ENCODE measurements around the gene MRPS27.

DNA sequence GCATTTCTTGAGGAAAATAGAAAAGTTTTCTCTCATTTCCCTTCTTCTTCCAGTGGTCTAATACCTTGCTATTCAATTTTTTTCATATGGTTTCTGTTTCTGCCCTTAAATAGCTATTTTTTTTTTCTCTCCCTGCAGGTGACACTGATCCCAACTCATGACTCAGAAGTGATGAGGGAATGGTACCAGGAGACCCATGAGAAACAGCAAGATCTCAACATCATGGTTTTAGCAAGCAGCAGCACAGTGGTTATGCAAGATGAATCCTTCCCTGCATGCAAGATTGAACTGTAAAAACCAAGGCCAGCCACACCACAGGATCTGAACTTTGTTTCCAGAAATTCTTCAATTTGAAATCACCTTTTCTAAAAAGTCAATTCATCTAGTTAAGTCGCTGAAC, 115.1 kb downstream of the MRPS27 start:
- TF ChIP-seq, protein P1, sequence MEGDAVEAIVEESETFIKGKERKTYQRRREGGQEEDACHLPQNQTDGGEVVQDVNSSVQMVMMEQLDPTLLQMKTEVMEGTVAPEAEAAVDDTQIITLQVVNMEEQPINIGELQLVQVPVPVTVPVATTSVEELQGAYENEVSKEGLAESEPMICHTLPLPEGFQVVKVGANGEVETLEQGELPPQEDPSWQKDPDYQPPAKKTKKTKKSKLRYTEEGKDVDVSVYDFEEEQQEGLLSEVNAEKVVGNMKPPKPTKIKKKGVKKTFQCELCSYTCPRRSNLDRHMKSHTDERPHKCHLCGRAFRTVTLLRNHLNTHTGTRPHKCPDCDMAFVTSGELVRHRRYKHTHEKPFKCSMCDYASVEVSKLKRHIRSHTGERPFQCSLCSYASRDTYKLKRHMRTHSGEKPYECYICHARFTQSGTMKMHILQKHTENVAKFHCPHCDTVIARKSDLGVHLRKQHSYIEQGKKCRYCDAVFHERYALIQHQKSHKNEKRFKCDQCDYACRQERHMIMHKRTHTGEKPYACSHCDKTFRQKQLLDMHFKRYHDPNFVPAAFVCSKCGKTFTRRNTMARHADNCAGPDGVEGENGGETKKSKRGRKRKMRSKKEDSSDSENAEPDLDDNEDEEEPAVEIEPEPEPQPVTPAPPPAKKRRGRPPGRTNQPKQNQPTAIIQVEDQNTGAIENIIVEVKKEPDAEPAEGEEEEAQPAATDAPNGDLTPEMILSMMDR (IDR thresholded peaks at IDR 0.05), result no peak
- TF ChIP-seq POLR2A (IDR thresholded peaks at IDR 0.05), result no peak
